Activated naive CD4-positive, alpha-beta T cell treated with anti-CD3 and anti-CD28 coated beads, Interleukin-2, amount 50 U/mL, for 16 hours (primary cell): ENCODE measurements around the gene ACADSB.

Source experiments
- DNase-seq: peaks from one replicate; pipeline ENCODE4 v3.0.0-alpha.2; 2020

The ACADSB gene

GRCh38 chr10:123043409-123043925 lies 34.7 kb downstream of the ACADSB start:
- DNase-seq: peak; percentile 31

- DNase-seq: no peak
Observed at GRCh38 chr10:123044391-123044790, 35.6 kb downstream of the ACADSB start.

GRCh38 chr10:123045961-123046731 lies 37.3 kb downstream of the ACADSB start:
- DNase-seq: no peak

- no peak for DNase-seq
Observed at GRCh38 chr10:123057968-123058367, 49.2 kb downstream of the ACADSB start.

- no peak for DNase-seq
Observed at GRCh38 chr10:123061865-123062264, 53.1 kb downstream of the ACADSB start.

- no peak for DNase-seq
Observed at GRCh38 chr10:123062726-123063125, 53.9 kb downstream of the ACADSB start.

GRCh38 chr10:123068087-123068853 lies 59.5 kb downstream of the ACADSB start:
- DNase-seq: no peak

GRCh38 chr10:123069246-123069986 lies 60.6 kb downstream of the ACADSB start:
- no peak for DNase-seq

- DNase-seq: no peak
Observed at GRCh38 chr10:123073187-123073586, 64.4 kb downstream of the ACADSB start.

GRCh38 chr10:123074215-123074614 lies 65.4 kb downstream of the ACADSB start:
- DNase-seq: no peak

GRCh38 chr10:123081896-123082295 lies 73.1 kb downstream of the ACADSB start:
- no peak for DNase-seq

GRCh38 chr10:123083811-123084210 lies 75.0 kb downstream of the ACADSB start:
- DNase-seq: no peak

GRCh38 chr10:123086281-123086680 lies 77.5 kb downstream of the ACADSB start:
- no peak for DNase-seq

- DNase-seq: no peak
Observed at GRCh38 chr10:123087348-123087747, 78.5 kb downstream of the ACADSB start.

GRCh38 chr10:123087786-123088185 lies 79.0 kb downstream of the ACADSB start:
- DNase-seq: no peak

- DNase-seq: no peak
Observed at GRCh38 chr10:123092635-123093414, 84.0 kb downstream of the ACADSB start.

- no peak for DNase-seq
Observed at GRCh38 chr10:123093489-123093888, 84.7 kb downstream of the ACADSB start.

GRCh38 chr10:123096452-123096851 lies 87.6 kb downstream of the ACADSB start:
- no peak for DNase-seq

- no peak for DNase-seq
Observed at GRCh38 chr10:123097039-123097438, 88.2 kb downstream of the ACADSB start.

- DNase-seq: no peak
Observed at GRCh38 chr10:123100030-123100762, 91.4 kb downstream of the ACADSB start.

GRCh38 chr10:123101872-123102271 lies 93.1 kb downstream of the ACADSB start:
- no peak for DNase-seq

GRCh38 chr10:123102673-123103072 lies 93.9 kb downstream of the ACADSB start:
- no peak for DNase-seq
